Trophoblast cell (in vitro differentiated cells and primary cell): Measurements from ENCODE around the gene LRIT2.
"Not testable (repeated sequence)": the region's sequence is repeated elsewhere in the genome, so short reads cannot be mapped to it uniquely, and the experiment has no call there.

Source experiments
- DNase-seq, 2 donors: peaks; one replicate each; pipeline ENCODE4 v3.0.0-alpha.2; 2016
- H2AFZ ChIP-seq: 2 replicates; pipeline ENCODE4 v1.6.1; 2013; ENCODE audit warnings: low read length, moderate library complexity, mild to moderate bottlenecking; ENCODE audit not compliant: insufficient read depth, poor library complexity
- H2AK5ac ChIP-seq: 2 replicates; pipeline ENCODE4 v1.6.1; 2013; ENCODE audit warnings: mild to moderate bottlenecking, low read length
- H2BK120ac ChIP-seq: 2 replicates; pipeline ENCODE4 v1.6.1; 2013; ENCODE audit warnings: low read length, mild to moderate bottlenecking, moderate library complexity; ENCODE audit not compliant: insufficient read depth, poor library complexity
- H2BK12ac ChIP-seq: 2 replicates; pipeline ENCODE4 v1.6.1; 2013; ENCODE audit warnings: mild to moderate bottlenecking, low read length, moderate library complexity
- H2BK5ac ChIP-seq: 2 replicates; pipeline ENCODE4 v1.6.1; 2013; ENCODE audit warnings: low read length, low read depth, moderate library complexity, mild to moderate bottlenecking; ENCODE audit not compliant: poor library complexity
- H3K14ac ChIP-seq: 2 replicates; pipeline ENCODE4 v1.6.1; 2013; ENCODE audit warnings: mild to moderate bottlenecking, low read length
- H3K18ac ChIP-seq: 2 replicates; pipeline ENCODE4 v1.6.1; 2013; ENCODE audit warnings: mild to moderate bottlenecking, low read length
- H3K23ac ChIP-seq: 2 replicates; pipeline ENCODE4 v1.6.1; 2013; ENCODE audit warnings: low read length
- H3K27ac ChIP-seq: 2 replicates; pipeline ENCODE4 v1.5.1; 2013; ENCODE audit warnings: low read depth, mild to moderate bottlenecking, inconsistent platforms, low read length, moderate library complexity
- H3K27me3 ChIP-seq: 2 replicates; pipeline ENCODE4 v1.6.1; 2013; ENCODE audit warnings: inconsistent platforms, mild to moderate bottlenecking, low read length, moderate library complexity; ENCODE audit not compliant: insufficient read depth
- H3K36me3 ChIP-seq, 2 experiments: 1 replicate in 1 of 2; 2 replicates in 1 of 2; pipeline ENCODE4 v1.6.1; 2013; ENCODE audit warnings: low read length in 2 of 2, mild to moderate bottlenecking in 2 of 2, moderate library complexity in 1 of 2; ENCODE audit not compliant: insufficient read depth in 2 of 2, control insufficient read depth in 1 of 2
- H3K4ac ChIP-seq: 2 replicates; pipeline ENCODE4 v1.6.1; 2013; ENCODE audit warnings: low read depth, mild to moderate bottlenecking, low read length, moderate library complexity
- H3K4me1 ChIP-seq, 2 experiments: 1 replicate in 1 of 2; 2 replicates in 1 of 2; pipeline ENCODE4 v1.6.1; 2013; ENCODE audit warnings: low read length in 2 of 2, mild to moderate bottlenecking in 2 of 2, moderate library complexity in 1 of 2; ENCODE audit not compliant: insufficient read depth in 2 of 2, control insufficient read depth in 1 of 2
- H3K4me2 ChIP-seq: 2 replicates; pipeline ENCODE4 v1.6.1; 2013; ENCODE audit warnings: inconsistent platforms, mild to moderate bottlenecking, low read length, moderate library complexity
- H3K4me3 ChIP-seq: 2 replicates; pipeline ENCODE4 v1.5.1; 2013; ENCODE audit warnings: mild to moderate bottlenecking, low read depth, low read length, inconsistent platforms
- H3K79me1 ChIP-seq: one replicate; pipeline ENCODE4 v1.6.1; 2013; ENCODE audit warnings: low read length
- H3K79me2 ChIP-seq: 2 replicates; pipeline ENCODE4 v1.6.1; 2013; ENCODE audit warnings: low read length, mild to moderate bottlenecking; ENCODE audit not compliant: control insufficient read depth, insufficient read depth, poor library complexity
- H3K9ac ChIP-seq: 2 replicates; pipeline ENCODE4 v1.6.1; 2013; ENCODE audit warnings: mild to moderate bottlenecking, low read length
- H3K9me3 ChIP-seq: 2 replicates; pipeline ENCODE4 v1.6.1; 2013; ENCODE audit warnings: low read depth, mild to moderate bottlenecking, control low read depth, inconsistent platforms, low read length; ENCODE audit not compliant: insufficient read depth
- H4K12ac ChIP-seq: 2 replicates; pipeline ENCODE4 v1.6.1; 2013; ENCODE audit warnings: low read depth, mild to moderate bottlenecking, low read length, moderate library complexity
- H4K8ac ChIP-seq: 2 replicates; pipeline ENCODE4 v1.6.1; 2013; ENCODE audit warnings: low read depth, mild to moderate bottlenecking, low read length, moderate library complexity
- H4K91ac ChIP-seq: one replicate; pipeline ENCODE4 v1.6.1; 2013; ENCODE audit warnings: low read depth, mild to moderate bottlenecking, low read length, moderate library complexity
- WGBS: extraction: QIAGEN DNeasy Blood & Tissue Kit; methylation state at CpG from one replicate; pipeline ENCODE4 v1.1.7; 2013; ENCODE audit warnings: missing lambda C conversion rate; ENCODE audit not compliant: insufficient read length, insufficient coverage; ENCODE audit errors: extremely low coverage; 5-methylcytosine and 5-hydroxymethylcytosine counted together

Gene LRIT2

DNA sequence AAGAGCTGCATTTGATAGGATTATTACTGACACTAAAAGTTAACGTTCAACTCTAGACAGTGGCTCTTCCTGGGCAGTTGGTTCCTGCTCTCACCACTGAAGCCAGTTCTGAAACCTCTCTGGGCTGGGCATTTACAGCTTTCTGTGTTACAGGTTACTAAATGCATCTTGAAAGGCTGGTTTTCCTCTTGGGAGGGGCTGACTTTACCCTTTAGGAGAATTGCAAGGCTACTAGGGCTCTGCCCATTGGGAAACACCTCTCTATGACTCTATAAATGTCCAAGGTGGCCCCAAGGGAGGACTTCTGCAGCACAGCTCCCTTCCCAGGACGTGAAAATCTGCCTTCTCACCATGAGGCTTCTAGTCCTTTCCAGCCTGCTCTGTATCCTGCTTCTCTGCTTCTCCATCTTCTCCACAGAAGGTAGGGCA is 51.8 kb downstream of the LRIT2 start, which contains the start of gene GPR15LG:
TSS of gene GPR15LG (plus strand) at position 301 of the 429 bp plus-strand sequence. CDS start at position 352, 51 bp downstream.
- peak within 1 kb of the TSS; percentile 49 for H3K23ac ChIP-seq

DNA sequence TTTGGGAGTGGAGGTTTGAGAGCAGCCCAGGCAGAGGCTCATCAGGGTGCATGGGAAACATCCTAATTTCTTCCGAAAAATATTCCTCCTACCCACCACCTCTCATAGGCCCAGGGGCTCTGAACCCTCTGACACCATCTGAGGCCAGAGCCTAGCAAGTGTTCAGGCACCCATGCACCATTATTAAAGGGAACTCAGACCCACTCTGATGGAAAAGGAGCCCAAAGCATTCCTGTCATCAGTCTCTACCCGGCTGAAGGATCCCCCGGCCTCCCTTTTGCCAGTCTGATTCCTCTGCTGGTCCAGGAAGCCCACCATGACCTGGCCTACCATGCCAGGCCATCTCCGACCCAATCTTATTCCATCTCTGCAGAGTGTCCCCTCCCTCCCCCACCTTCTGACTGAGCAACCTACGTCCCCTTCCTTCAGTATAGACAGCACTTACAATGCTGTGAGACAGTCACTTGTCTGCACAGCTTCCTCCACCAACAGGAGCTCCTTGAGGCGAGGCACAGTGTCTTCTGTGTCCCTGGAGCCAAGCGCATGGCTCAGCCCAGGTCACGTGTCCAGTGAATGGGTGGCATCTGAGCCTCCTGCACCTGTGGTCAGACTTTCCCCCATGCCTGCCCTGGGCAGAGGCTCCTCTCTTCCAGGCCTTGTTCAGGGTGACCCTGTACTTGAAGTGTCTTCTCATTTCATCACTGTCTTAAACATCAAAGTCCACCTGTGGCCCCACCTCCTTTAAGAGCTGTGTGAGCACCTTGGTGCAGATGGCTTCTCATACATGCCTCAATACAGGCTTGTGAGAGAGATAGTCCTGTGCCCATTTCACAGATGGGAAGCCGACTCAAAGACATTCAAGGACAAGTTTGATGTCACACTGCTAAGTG is 52.6 kb downstream of the LRIT2 start:
- no peak overlapping the region for H3K4me3 ChIP-seq
- no CpG with 5 or more reads among the region's 9 CpGs for WGBS
- no peaks in the 10 kb centered on the region for H3K27me3 ChIP-seq
- no peak overlapping the region for H2AK5ac ChIP-seq
- H3K23ac ChIP-seq, result peak overlapping the region; percentile 49
- no peaks in the 10 kb centered on the region for H3K79me1 ChIP-seq
- H3K4me1 ChIP-seq, result no peaks in the 10 kb centered on the region
- no peak for DNase-seq
- H3K4me2 ChIP-seq, result no peak overlapping the region
- no peak overlapping the region for H3K9ac ChIP-seq
- no peak overlapping the region for H2BK5ac ChIP-seq
- H4K12ac ChIP-seq, result no peak overlapping the region
- no peak overlapping the region for H3K27ac ChIP-seq
- H3K9me3 ChIP-seq, result no peaks in the 10 kb centered on the region
- no peaks in the 10 kb centered on the region for H3K79me2 ChIP-seq
- H2BK12ac ChIP-seq, result no peak overlapping the region
- H3K14ac ChIP-seq, result no peak overlapping the region
- H3K18ac ChIP-seq, result no peak overlapping the region
- H2AFZ ChIP-seq, result no peak overlapping the region
- no peak overlapping the region for H4K91ac ChIP-seq
- no peak overlapping the region for H4K8ac ChIP-seq
- H3K36me3 ChIP-seq, result no peaks in the 10 kb centered on the region
- H3K4ac ChIP-seq, result no peak overlapping the region
- no peak overlapping the region for H2BK120ac ChIP-seq

More for the DNA sequence above, 51.8 kb downstream of the LRIT2 start, which contains the start of gene GPR15LG:
- Histone ChIP-seq H3K4ac (no peak within 1 kb of the TSS), H3K79me1 (no peaks in the 10 kb centered on the region), H3K27me3 (no peaks in the 10 kb centered on the region), H3K4me3 (no peak within 1 kb of the TSS), H2BK5ac (no peak within 1 kb of the TSS), H3K36me3 (no peaks in the 10 kb centered on the region), H4K91ac (no peak within 1 kb of the TSS), H3K9ac (no peak within 1 kb of the TSS), H3K18ac (no peak within 1 kb of the TSS), H3K4me1 (no peaks in the 10 kb centered on the region), H3K79me2 (no peaks in the 10 kb centered on the region), H3K14ac (no peak within 1 kb of the TSS), H4K8ac (no peak within 1 kb of the TSS), H3K27ac (no peak within 1 kb of the TSS), H2AK5ac (no peak within 1 kb of the TSS), H4K12ac (no peak within 1 kb of the TSS), H3K9me3 (no peaks in the 10 kb centered on the region), H2AFZ (no peak within 1 kb of the TSS), H2BK120ac (no peak within 1 kb of the TSS), H3K4me2 (no peak within 1 kb of the TSS), H2BK12ac (no peak within 1 kb of the TSS)
- no peak for DNase-seq
- no CpG with 5 or more reads among the region's 2 CpGs for WGBS

DNA sequence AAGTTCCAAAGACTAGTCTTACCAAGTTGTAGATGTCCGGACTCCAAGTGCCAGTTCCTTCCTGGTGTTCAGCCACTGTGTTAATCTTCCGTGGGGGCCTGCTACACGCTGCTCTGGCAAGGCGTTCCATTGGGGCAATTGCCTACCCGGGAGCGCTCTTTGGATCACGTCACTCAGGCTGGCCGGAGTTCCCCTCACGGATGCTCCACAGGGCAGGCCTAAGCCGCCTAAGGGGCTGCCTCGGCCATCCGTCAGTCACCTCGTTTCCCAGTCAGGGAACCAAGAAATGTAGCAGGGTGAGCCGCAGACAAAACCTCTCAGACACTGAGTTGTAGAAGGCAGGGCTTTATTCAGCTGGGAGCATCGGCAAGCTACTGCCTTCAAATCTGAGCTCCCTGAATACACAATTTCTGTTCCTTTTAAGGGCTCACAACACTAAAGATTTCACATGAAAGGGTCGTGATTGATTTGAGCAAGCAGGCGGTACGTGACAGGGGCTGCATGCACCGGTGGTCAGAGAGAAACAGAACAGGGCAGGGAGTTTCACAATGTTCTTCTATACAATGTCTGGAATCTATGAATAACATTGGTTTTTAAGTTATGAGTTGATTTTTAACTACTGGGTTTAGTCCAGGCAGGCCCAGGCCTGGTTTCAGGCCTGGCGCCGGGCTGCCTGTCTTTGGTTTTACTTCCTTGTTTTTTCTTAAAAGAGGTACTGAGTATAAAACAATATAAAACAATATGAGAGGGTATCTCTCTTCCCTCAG is 53.5 kb downstream of the LRIT2 start:
- not testable (repeated sequence) for H3K9ac ChIP-seq, H3K79me1 ChIP-seq, H3K9me3 ChIP-seq, H3K4me2 ChIP-seq, H3K27ac ChIP-seq, H4K12ac ChIP-seq, H3K4me1 ChIP-seq, H3K18ac ChIP-seq, H2BK12ac ChIP-seq, H2AFZ ChIP-seq, H2BK5ac ChIP-seq, H4K91ac ChIP-seq, H3K79me2 ChIP-seq, H3K14ac ChIP-seq, H3K23ac ChIP-seq, H3K4ac ChIP-seq, H4K8ac ChIP-seq, H3K27me3 ChIP-seq, H3K36me3 ChIP-seq, H2BK120ac ChIP-seq, H2AK5ac ChIP-seq, DNase-seq
- WGBS, result no CpG with 5 or more reads among the region's 21 CpGs
- H3K4me3 ChIP-seq, result peak overlapping the region; percentile 21

DNA sequence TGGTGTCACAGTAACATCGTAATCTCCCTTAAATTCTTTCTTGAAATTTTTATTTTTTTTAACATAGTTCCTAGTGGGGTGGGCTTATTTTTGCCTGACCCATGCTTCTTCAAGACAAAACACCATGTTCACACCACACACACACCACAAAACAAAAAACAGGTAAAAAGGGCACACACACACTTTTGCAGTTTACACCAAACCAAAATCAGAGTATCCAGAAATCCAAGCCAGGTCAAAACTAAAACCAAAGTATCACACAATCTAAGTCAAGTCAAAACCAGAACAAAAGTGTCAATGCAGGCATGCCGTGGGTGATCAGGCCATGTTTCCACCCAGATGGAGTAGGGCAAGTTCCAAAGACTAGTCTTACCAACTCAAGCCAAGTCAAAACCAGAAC is 54.1 kb downstream of the LRIT2 start:
- H3K4me2 ChIP-seq, DNase-seq, H3K9me3 ChIP-seq, H3K18ac ChIP-seq, H3K4ac ChIP-seq, H2BK12ac ChIP-seq, H4K8ac ChIP-seq, H4K91ac ChIP-seq, H3K79me2 ChIP-seq, H3K27ac ChIP-seq, H2BK5ac ChIP-seq, H4K12ac ChIP-seq, H3K9ac ChIP-seq, H2AFZ ChIP-seq, H3K27me3 ChIP-seq, H3K79me1 ChIP-seq, H2BK120ac ChIP-seq, H3K36me3 ChIP-seq, H3K23ac ChIP-seq, H3K14ac ChIP-seq, H3K4me1 ChIP-seq, H2AK5ac ChIP-seq: not testable (repeated sequence)
- H3K4me3 ChIP-seq, result peak overlapping the region; percentile 21
- no CpG with 5 or more reads among the region's 2 CpGs for WGBS
